ENCODE measurements around the gene USF3. TPM values are rescaled to one million over a fixed set of nuclear protein-coding genes. Genes with fewer than 3 reads are reported as not detected.

The USF3 gene
- total and polyA plus RNA-seq, 9 of the 15 experiments (the other 6 are each of a cell fraction or from before 2014, with no cell fraction given), result 1.4 to 6.9 (median 3.1) TPM

GRCh38 chr3:113602836-113603235, 93.6 kb downstream of the USF3 start:
- 3% methylated on average over 11 of the region's 11 CpGs for WGBS (ENCODE audit: insufficient coverage, low coverage, missing lambda C conversion rate)
- no peak for ATAC-seq
- TF ChIP-seq E2F1 (CRISPR knock-in tag; IDR thresholded peaks at IDR 0.05) (no peak), HDAC2 (IDR thresholded peaks at IDR 0.05) (no peak), PCBP2 (IDR thresholded peaks at IDR 0.05; ENCODE audit: low read depth, low read length, poor library complexity, severe bottlenecking) (no peak), RUNX1 (IDR thresholded peaks at IDR 0.05; ENCODE audit: low read depth) (no peak), ELK3 (CRISPR knock-in tag; IDR thresholded peaks at IDR 0.05) (no peak), HMG20B (CRISPR knock-in tag; IDR thresholded peaks at IDR 0.05) (no peak), USF2 (CRISPR knock-in tag; IDR thresholded peaks at IDR 0.05) (no peak), IFI16 (CRISPR knock-in tag; IDR thresholded peaks at IDR 0.05) (no peak), ZBTB17 (CRISPR knock-in tag; IDR thresholded peaks at IDR 0.05) (no peak), CTCFL (IDR thresholded peaks at IDR 0.05; ENCODE audit: borderline replicate concordance, insufficient read depth, low read depth, low read length, poor library complexity, severe bottlenecking) (no peak), TCF15 (CRISPR knock-in tag; IDR thresholded peaks at IDR 0.05) (no peak), MAFK (IDR thresholded peaks at IDR 0.05; ENCODE audit: low read length) (no peak), THAP7 (CRISPR knock-in tag; IDR thresholded peaks at IDR 0.05) (no peak), ZNF140 (CRISPR knock-in tag; IDR thresholded peaks at IDR 0.05) (no peak), NR2F6 (CRISPR knock-in tag; IDR thresholded peaks at IDR 0.05) (no peak), PTTG1 (tag; IDR thresholded peaks at IDR 0.05; ENCODE audit: low read depth) (no peak), ZNF174 (CRISPR knock-in tag; IDR thresholded peaks at IDR 0.05) (no peak)

More at GRCh38 chr3:113602836-113603235, 93.6 kb downstream of the USF3 start:
- H3K27me3 ChIP-seq (ENCODE audit: control insufficient read depth in 2 of 2, insufficient read depth in 2 of 2, low read length in 2 of 2), result peaks cover 0 to 11% of the 10 kb centered on the region in 2 experiments; a peak in 4 of 5 replicates
- no peak overlapping the region for H3K4me2 ChIP-seq (ENCODE audit: insufficient read depth, low read length)
- no peaks in the 10 kb centered on the region for H3K9me3 ChIP-seq (replicated peaks; ENCODE audit: control insufficient read depth, insufficient read depth, low read depth, low read length)
- H4K20me1 ChIP-seq (replicated peaks; ENCODE audit: control insufficient read depth, insufficient read depth, low read length), result no peaks in the 10 kb centered on the region
- FAIRE-seq, result no peak
- H3K9ac ChIP-seq (ENCODE audit: insufficient read depth in 1 of 2, low read depth in 2 of 2, low read length in 2 of 2), result no peak overlapping the region
- no peaks in the 10 kb centered on the region for H3K36me3 ChIP-seq (ENCODE audit: control insufficient read depth, insufficient read depth, low read length)
- no peak for DNase-seq (ENCODE audit: extremely low read depth in 1 of 4, low spot score in 3 of 4)
- H3K79me2 ChIP-seq (ENCODE audit: control insufficient read depth, insufficient read depth, low read length), result no peaks in the 10 kb centered on the region
- no peaks in the 10 kb centered on the region for H3K9me1 ChIP-seq (ENCODE audit: control insufficient read depth, insufficient read depth, low read length)
- H3K4me3 ChIP-seq, result no peak overlapping the region
- ChIA-PET POLR2A (no interaction called here), CTCF (ENCODE audit: low intra/inter-chr PET ratio) (no interaction called here)
- in situ Hi-C loops (cut with MboI) (loop anchor here (25.0 kb wide), 1 partner anchor 541 kb away; no protein-coding TSS in a partner anchor), intact Hi-C loops (cut with micrococcal nuclease) (no loop called here)
- H3K27ac ChIP-seq (ENCODE audit: extremely low read depth, low read depth, low read length), result no peak overlapping the region
- H3K4me1 ChIP-seq (replicated peaks in 1 of 2; ENCODE audit: control insufficient read depth in 2 of 2, insufficient read depth in 2 of 2, low read length in 2 of 2), result no peaks in the 10 kb centered on the region
- no peak overlapping the region for H2AFZ ChIP-seq (ENCODE audit: low read depth, low read length)
- no TSS peak for BruUV-seq (replicated peaks)
